GM18873 (cell line): ENCODE measurements around the gene GAL.
"Not testable (repeated sequence)": the region's sequence is repeated elsewhere in the genome, so short reads cannot be mapped to it uniquely, and the experiment has no call there.

ENCODE experiments used
- ATAC-seq: cut with Tn5 transposase; IDR thresholded peaks from one replicate; pipeline ENCODE4 v1.9.1; 2021; ENCODE audit warnings: mild to moderate bottlenecking, moderate library complexity, moderate number of reproducible peaks; ENCODE audit not compliant: unreplicated experiment, low FRiP score

Gene GAL

GRCh38 chr11:68684385-68685356 is at the start of gene GAL:
Gene GAL, plus strand, starts transcription at chr11:68684544. Its CDS starts 380 bp downstream, at chr11:68684924.
- no peak for ATAC-seq

- ATAC-seq = not testable (repeated sequence)
Observed at GRCh38 chr11:68634606-68635005, 49.7 kb upstream of the GAL start.

DNA sequence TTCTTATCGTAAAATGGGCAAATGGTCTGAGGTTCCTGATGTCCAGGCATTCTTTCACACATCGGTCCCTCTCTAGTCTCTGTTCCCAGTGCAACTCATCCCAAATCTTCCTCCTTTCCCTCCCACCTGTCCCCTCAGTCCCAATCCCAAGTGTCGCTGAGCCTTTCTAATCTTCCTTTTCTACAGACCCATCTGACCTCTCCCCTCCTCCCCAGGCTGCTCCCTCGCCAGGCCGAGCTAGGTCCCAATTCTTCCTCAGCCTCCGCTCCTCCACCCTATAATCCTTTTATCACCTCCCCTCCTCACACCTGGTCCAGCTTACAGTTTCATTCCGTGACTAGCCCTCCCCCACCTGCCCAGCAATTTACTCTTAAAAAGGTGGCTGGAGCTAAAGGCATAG is 49.2 kb upstream of the GAL start:
- not testable (repeated sequence) for ATAC-seq

DNA sequence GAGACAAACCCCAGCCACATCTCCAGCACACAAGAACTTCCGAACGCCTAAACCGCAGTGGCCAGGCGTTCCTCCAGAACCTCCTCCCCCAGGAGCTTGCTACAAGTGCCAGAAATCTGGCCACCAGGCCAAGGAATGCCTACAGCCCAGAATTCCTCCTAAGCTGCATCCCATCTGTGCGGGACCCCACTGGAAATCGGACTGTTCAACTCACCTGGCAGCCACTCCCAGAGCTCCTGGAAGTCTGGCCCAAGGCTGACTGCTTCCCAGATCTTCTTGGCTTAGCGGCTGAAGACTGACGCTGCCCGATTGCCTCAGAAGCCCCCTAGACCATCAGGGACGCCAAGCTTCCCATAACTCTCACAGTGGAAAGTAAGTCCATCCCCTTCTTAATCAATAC is 48.5 kb upstream of the GAL start:
- ATAC-seq = not testable (repeated sequence)

- ATAC-seq = not testable (repeated sequence)
Observed at GRCh38 chr11:68639322-68639721, 45.0 kb upstream of the GAL start.

DNA sequence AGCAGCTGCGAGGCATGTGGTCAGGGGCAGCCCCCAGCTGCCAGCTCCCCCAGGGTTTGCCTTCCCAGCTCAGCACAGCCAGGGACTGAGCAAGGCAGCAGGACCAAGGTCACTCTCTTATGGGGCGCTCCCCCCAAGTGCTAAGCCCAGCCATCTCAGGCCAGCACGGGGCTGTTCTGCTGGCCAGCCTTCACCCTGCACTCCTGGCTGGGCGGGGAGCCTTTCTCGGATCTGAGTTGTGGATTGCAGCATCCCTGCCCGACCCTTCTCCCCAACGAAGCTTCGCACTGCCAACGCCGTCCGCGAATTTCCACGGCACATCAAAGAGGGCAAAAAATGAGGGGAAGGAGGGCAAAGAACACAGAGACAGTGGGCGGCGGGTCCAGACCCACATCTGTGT is 42.5 kb upstream of the GAL start:
- no peak for ATAC-seq

DNA sequence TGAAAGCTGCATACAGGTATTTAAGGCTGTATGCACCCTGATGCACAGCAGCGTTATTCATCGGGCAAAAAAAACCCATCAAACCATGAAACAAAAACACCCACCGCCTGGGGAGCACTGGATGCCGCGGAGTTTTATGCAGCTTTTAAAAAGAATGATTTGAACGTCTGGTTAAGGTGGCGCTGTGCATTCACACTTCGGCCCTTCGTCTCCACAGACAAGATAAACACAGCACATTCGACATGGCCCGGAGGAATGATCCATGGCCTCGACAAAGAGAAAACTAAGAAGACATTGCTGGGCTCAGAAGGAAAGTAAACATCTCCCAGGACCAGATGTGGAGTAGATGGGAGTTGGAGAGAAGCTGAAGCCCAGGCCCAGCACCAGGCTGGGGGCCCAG is 40.8 kb upstream of the GAL start:
- no peak for ATAC-seq

DNA sequence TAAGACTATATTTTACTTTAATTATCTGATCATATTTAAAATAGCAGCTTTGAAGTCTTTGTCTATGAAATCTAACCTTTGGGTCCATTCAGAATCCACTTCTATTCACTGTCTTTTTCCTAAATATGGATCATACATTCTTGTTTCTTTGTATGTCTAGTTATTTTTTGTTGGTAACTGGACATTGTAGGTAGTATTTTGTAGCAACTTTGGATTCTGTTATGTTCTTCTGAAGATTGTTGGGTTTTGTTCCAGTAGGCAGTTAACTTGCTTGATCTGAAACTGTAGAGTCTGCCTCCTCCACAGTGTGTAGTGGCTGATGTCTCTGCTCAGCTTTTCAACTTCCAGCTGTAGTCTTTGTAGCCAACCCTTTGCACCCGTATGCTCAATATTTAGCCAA is 37.5 kb upstream of the GAL start:
- ATAC-seq = no peak

DNA sequence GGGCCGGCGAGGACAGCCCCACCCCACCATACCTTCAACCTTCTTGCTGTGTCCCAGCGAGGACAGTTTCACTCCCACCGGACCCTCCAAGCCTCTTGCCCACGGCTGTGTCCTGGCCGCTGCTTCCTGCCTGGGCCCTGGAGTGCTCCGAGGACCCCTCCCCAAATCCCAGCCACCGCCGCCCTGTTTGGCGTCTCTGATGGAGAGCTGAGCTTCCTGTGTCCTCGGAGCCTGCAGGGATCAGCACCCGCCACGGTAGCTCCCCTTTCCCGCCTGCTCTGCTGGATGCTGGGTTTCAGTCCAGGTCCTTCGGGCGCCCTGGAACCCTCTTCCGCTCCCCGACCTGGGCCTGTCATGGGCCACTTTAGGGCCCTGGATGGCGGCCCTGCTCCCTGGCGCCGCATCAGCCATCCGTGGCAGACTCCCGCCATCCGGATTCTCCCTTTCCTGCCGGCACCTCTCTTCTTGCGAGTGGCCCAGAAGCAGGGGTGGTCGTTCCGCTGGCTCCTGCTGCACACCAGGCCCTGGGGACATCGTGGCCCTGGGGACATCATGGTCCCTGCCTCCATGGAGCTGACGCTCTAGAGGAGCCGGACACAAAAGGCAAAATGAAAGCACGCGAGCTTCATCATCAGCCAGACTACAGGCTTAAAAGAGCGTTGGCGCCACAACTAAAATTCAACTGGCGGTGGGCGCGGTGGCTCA is 34.3 kb upstream of the GAL start:
- ATAC-seq = no peak

DNA sequence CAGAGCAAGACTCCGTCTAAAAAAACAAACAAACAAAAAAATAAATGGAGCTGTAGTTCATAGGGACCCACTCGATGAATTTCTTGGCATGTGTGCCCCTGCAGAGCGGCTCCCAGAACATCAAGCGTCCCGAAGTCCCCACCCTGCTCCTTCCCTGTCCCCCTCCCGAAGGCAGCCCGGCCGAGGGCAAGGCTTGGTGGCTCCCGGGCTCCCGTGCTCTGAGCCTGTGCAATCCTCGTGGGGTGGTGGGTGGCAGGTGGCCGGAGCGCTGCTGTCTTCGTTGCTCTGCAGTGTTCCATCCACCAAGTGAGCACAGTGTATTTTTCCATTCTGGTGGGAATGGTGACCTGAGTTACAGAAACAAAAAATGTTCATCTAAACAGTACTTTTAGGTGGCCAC is 33.5 kb upstream of the GAL start:
- no peak for ATAC-seq

GRCh38 chr11:68651208-68651984 is 32.9 kb upstream of the GAL start:
- ATAC-seq = no peak

- no peak for ATAC-seq
Observed at GRCh38 chr11:68651985-68652682, 32.2 kb upstream of the GAL start.

- no peak for ATAC-seq
Observed at GRCh38 chr11:68652683-68653156, 31.6 kb upstream of the GAL start.

DNA sequence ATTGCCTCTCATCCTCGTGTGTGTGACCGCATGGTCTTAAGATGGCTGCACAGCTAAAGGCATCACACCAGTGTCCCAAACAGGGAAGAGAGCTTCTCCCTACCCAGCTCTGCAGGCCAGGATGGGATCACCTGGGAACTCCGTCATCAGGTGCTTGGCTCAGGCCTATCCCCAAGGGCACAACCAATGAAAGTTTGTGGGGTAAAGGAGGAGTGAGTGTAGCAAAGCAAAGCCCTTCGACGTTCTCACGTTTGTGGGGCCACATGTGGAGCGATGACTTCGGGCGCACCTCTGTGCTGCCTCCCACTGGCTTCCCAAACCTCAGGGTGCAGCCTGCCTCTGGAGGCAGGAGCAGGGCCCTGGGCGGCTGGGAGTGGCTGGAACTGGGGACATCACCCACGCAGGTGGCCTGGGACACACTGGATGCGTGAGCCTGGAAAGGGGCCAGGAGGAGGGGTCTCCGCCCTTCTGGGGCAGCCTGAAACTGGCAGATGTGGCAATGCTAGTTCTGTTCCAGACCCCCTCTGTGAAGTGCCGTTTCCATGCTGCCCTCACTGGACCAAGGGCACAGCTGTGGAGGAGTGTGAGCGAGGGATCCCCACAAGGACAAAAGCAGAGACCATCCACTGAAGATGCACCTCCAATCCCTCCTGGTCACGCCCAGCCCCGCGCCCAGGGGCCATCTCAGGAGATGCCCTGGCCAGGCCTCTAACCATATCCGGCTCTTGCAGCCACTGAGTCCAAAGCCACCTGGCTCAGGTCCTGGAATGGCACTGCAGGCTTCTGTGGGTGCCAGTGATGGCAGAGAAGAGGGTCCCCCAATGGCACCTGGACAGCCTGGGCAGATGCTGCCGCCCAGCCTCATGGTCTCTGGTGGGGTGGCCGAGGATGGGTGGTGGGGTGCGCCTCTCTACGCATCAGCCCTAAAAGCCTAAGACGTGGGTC is 30.6 kb upstream of the GAL start:
- no peak for ATAC-seq

GRCh38 chr11:68654978-68655377 is 29.4 kb upstream of the GAL start:
- ATAC-seq = no peak

GRCh38 chr11:68655406-68655805 is 28.9 kb upstream of the GAL start:
- no peak for ATAC-seq

- ATAC-seq = no peak
Observed at GRCh38 chr11:68655806-68656205, 28.5 kb upstream of the GAL start.

- ATAC-seq = no peak
Observed at GRCh38 chr11:68657021-68657780, 27.1 kb upstream of the GAL start.
